Activated CD4-positive, alpha-beta T cell treated with anti-CD3 and anti-CD28 coated beads for 24 hours (primary cell): ENCODE measurements around the gene TRPV6.

ENCODE experiments used
- DNase-seq, 2 donors: peaks; one replicate each; pipeline ENCODE4 v3.0.0-alpha.2; 2020; ENCODE audit warnings: low read depth in 2 of 2

The TRPV6 gene

GRCh38 chr7:142883571-142884285, 1.8 kb downstream of the TRPV6 start:
- no peak for DNase-seq

GRCh38 chr7:142883145-142883544, 2.4 kb downstream of the TRPV6 start:
- no peak for DNase-seq

- no peak for DNase-seq
Observed at GRCh38 chr7:142882338-142882678, 3.2 kb downstream of the TRPV6 start.

GRCh38 chr7:142881586-142882337, 3.8 kb downstream of the TRPV6 start:
- DNase-seq: no peak

- peak; percentile 21 to 30 for DNase-seq
Observed at GRCh38 chr7:142880876-142881505, 4.6 kb downstream of the TRPV6 start.

DNA sequence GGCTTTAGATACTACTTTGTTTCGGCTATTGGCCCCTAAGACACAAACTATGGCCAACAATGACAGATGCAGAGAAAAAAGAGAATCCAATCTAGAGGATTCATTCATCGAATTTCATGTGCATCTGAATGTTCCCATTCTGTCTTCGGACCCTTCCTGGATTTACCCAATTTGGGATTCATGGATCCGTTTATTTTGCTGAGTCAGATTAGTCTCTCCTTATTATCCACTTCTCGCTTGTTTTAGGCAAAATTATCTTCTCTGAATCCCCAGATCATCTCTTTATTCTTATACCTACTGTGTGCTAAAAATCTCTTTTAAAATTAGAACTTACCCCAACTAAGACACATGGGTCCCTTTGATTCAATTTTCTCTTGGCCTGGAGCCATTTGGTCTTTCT, 6.5 kb downstream of the TRPV6 start:
- no peak for DNase-seq

DNA sequence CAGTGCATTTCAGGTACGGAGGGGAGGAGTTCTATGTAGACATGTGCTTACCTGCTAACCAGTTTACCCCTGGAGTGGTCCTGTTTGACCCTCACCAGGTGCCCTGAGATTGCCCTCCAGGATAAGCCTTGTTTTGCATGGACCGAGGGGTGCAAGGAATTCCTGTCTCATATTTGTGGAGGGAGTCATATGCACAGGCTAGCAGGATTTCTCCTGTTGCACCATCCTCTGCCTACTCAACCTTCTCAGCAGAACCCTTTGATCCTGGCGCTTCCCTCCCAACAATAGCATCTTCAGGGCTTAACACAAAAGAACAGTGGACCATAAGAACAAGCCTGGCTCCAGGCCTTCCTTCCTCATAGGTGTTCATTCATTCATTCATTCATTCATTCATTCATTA, 7.2 kb downstream of the TRPV6 start:
- no peak for DNase-seq

GRCh38 chr7:142876991-142877910, 8.3 kb downstream of the TRPV6 start:
- no peak for DNase-seq

- DNase-seq: no peak
Observed at GRCh38 chr7:142876236-142876960, 9.1 kb downstream of the TRPV6 start.

DNA sequence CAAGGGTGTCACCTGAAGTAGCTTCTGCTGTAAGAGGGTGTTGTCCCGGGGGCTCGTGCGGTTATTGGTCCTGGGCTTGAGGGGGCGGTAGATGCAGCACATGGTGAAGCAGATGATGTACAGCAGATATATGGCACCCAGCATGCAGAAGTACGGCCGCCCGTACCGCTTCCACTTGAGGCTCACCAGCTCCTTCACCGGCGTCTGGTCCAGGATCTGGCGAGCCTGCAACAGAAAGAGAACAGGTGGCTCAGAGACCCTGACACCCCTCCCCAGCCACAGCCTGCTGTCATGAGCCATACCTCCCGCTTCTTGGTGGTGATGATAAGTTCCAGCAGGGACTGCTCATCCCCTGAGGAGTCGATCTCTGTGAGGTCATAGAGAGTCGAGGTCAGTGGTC, 10.1 kb downstream of the TRPV6 start:
- no peak for DNase-seq

DNA sequence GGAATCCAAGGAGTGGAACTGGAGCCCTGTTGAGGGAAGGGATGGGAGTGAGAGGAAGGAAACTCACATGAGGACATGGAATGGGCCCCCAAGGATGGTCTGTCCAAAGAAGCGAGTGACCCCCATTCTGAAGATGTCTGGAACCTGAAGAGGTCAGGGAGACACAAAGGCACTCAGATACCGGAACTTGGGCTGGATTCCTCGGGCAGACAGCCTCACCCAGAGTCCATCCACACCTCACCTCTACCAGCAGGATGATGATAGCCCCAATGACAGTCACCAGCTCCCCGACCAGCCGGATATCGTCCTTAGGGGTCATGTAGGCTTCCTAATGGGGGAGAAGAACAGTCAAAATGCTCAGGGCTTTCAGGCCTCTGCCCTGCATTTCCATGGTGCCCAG, 10.7 kb downstream of the TRPV6 start:
- DNase-seq: no peak

GRCh38 chr7:142874409-142874808, 11.1 kb downstream of the TRPV6 start:
- no peak for DNase-seq

- DNase-seq: no peak
Observed at GRCh38 chr7:142873871-142874270, 11.7 kb downstream of the TRPV6 start.

GRCh38 chr7:142873281-142873784, 12.2 kb downstream of the TRPV6 start:
- peak; percentile 20 to 34 for DNase-seq

- no peak for DNase-seq
Observed at GRCh38 chr7:142872106-142872675, 13.4 kb downstream of the TRPV6 start.

DNA sequence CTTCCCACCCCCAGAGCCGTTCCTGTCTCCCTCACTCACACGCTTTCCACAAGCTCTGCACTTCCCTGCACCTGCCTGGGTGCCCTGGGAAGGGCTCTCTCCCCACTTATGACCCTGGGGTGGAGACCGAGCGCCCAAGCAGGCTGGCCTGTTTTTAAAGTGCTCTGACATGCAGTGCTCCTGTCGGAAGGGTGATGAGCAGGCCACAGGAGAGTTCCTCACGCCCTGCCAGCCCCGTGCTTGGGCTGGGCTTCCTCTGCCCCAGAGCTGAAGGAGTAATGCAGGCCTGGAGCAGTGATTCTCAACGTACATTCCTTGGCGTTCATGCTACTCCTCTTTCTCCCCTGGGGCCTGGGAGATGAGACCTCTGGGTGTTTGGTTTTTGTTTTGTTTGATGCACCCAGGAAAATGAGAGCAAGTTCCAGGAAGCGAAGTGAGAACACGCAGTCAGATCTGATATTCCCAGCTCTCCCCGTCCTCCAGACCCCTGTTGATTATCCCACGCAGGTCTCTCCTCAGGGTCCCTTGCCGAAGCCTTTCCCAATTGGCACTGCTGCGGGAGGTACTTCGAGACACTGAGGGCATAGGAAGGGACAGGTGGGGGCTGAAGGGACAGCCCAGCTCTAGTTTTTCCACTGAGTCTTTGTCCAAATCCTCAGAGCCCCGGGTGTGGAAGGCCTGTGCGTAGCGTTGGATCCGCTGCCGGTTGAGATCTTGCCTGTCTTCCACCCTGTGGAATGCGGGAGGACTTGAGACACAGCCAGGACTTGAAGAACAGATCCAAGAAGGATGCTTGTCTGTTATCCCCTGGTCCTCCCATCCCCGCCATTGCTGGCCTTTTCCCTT, 14.1 kb downstream of the TRPV6 start:
- DNase-seq: no peak

DNA sequence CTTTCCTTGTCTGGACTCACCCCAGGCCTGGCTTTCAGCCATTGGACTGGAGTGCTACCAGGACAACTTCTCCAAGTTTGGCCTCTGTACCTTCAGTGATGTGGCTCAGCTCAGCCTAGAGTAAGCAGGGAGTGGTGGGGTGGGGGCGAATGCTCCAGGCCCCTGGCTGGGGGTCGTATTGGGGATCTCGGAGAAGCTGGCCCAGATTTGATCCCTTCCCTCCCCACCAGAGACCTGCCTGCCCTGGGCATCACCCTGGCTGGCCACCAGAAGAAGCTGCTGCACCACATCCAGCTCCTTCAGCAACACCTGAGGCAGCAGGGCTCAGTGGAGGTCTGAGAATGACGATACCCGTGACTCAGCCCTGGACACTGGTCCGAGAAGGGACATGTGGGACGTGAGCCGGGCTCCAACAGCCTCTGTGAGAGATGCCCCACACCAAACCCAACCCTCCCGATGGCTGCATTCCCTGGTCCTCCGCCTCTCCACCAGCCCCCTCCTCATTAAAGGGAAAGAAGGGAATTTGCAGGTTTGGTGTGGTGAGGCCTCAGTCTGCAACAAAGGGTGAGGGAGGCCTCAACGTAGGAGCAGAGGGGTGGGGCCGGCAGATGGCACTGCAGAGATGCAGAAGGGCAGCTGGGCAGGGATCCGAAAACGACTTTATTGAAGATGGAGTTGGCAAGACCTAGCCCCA, 14.8 kb downstream of the TRPV6 start:
- DNase-seq: no peak

DNA sequence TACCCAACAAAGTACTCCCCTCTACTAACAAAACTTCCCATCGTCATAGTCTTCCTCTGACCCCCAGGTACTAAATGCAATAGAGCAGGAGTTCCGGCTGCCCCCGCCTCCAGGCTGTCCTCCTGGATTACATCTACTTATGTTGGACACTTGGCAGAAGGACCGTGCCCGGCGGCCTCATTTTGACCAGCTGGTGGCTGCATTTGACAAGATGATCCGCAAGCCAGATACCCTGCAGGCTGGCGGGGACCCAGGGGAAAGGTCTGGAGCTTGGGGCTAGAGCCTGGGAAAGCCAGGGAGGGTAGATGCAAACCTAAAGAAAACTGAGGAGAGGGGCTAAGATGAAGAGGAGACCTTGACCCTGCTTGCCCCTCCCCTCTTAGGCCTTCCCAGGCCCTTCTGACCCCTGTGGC, 15.4 kb downstream of the TRPV6 start:
- DNase-seq: no peak

GRCh38 chr7:142869434-142869833, 16.1 kb downstream of the TRPV6 start:
- no peak for DNase-seq
